ENCODE results near the gene FBXO8. TPM values are rescaled to one million over a fixed set of nuclear protein-coding genes. Genes with fewer than 3 reads are reported as not detected.

Gene FBXO8
- total RNA-seq, 1 experiment from 2014 or later = 16.7 TPM

GRCh38 chr4:174316546-174316945 lies 33.1 kb upstream of the FBXO8 start:
- H2AFZ ChIP-seq = no peak overlapping the region
- no peaks in the 10 kb centered on the region for H3K79me2 ChIP-seq (ENCODE audit: low read depth)
- H3K9me2 ChIP-seq (ENCODE audit: insufficient read depth) = no peaks in the 10 kb centered on the region
- no peaks in the 10 kb centered on the region for H4K20me1 ChIP-seq (ENCODE audit: insufficient read depth)
- no peak overlapping the region for H3K4me2 ChIP-seq
- no peaks in the 10 kb centered on the region for H3F3A ChIP-seq (ENCODE audit: insufficient read depth, low read depth)
- H3K4me3 ChIP-seq = no peak overlapping the region
- ChIA-PET CTCF (no interaction called here), POLR2A (ENCODE audit: unreplicated experiment) (no interaction called here)
- H3K27ac ChIP-seq = no peak overlapping the region
- BruUV-seq (replicated peaks) = no TSS peak
- no peaks in the 10 kb centered on the region for H3K27me3 ChIP-seq (ENCODE audit: insufficient read depth, low read depth)
- intact Hi-C loops (cut with micrococcal nuclease; ENCODE audit: unreplicated experiment) = loop anchor here (5.0 kb wide), 1 partner anchor 94 kb away; no protein-coding TSS in a partner anchor
- no peaks in the 10 kb centered on the region for H3K4me1 ChIP-seq (replicated peaks; ENCODE audit: insufficient read depth)
- no peaks in the 10 kb centered on the region for H3K9me3 ChIP-seq (ENCODE audit: insufficient read depth, low read depth)
- no peaks in the 10 kb centered on the region for H3K36me3 ChIP-seq (ENCODE audit: low read depth)
- no peak for DNase-seq
- TF ChIP-seq EZH2 (IDR thresholded peaks at IDR 0.05; ENCODE audit: low read depth) (no peak), CTCF (conservative IDR thresholded peaks at IDR 0.05) (no peak)

GRCh38 chr4:174314770-174315169 lies 31.3 kb upstream of the FBXO8 start:
- intact Hi-C loops (cut with micrococcal nuclease; ENCODE audit: unreplicated experiment) = loop anchor here (5.0 kb wide), 1 partner anchor 92 kb away; no protein-coding TSS in a partner anchor
- ChIA-PET CTCF (interaction anchor here (0.7 kb wide), 1 partner anchor 218 kb away, joined by 4 read pairs; no protein-coding TSS in a partner anchor), POLR2A (ENCODE audit: unreplicated experiment) (no interaction called here)

GRCh38 chr4:174314274-174314673 lies 30.8 kb upstream of the FBXO8 start:
- no peaks in the 10 kb centered on the region for H3F3A ChIP-seq (ENCODE audit: insufficient read depth, low read depth)
- no peak overlapping the region for H2AFZ ChIP-seq
- H3K9me3 ChIP-seq (ENCODE audit: insufficient read depth, low read depth) = no peaks in the 10 kb centered on the region
- TF ChIP-seq EZH2 (IDR thresholded peaks at IDR 0.05; ENCODE audit: low read depth) = no peak
- TF ChIP-seq CTCF (conservative IDR thresholded peaks at IDR 0.05) = no peak
- DNase-seq = no peak
- H3K4me2 ChIP-seq = no peak overlapping the region
- BruUV-seq (replicated peaks) = no TSS peak
- H3K4me3 ChIP-seq = no peak overlapping the region
- ChIA-PET POLR2A (ENCODE audit: unreplicated experiment) (no interaction called here), CTCF (no interaction called here)
- H3K36me3 ChIP-seq (ENCODE audit: low read depth) = no peaks in the 10 kb centered on the region
- H3K79me2 ChIP-seq (ENCODE audit: low read depth) = no peaks in the 10 kb centered on the region
- no peaks in the 10 kb centered on the region for H3K9me2 ChIP-seq (ENCODE audit: insufficient read depth)
- H3K4me1 ChIP-seq (replicated peaks; ENCODE audit: insufficient read depth) = no peaks in the 10 kb centered on the region
- intact Hi-C loops (cut with micrococcal nuclease; ENCODE audit: unreplicated experiment) = no loop called here
- H4K20me1 ChIP-seq (ENCODE audit: insufficient read depth) = no peaks in the 10 kb centered on the region
- H3K27ac ChIP-seq = no peak overlapping the region
- H3K27me3 ChIP-seq (ENCODE audit: insufficient read depth, low read depth) = no peaks in the 10 kb centered on the region

More at GRCh38 chr4:174314770-174315169, 31.3 kb upstream of the FBXO8 start:
- no peak overlapping the region for H3K4me2 ChIP-seq
- DNase-seq = no peak
- H4K20me1 ChIP-seq (ENCODE audit: insufficient read depth) = no peaks in the 10 kb centered on the region
- no peak overlapping the region for H3K27ac ChIP-seq
- no peaks in the 10 kb centered on the region for H3K36me3 ChIP-seq (ENCODE audit: low read depth)
- H3K9me2 ChIP-seq (ENCODE audit: insufficient read depth) = no peaks in the 10 kb centered on the region
- no peaks in the 10 kb centered on the region for H3K9me3 ChIP-seq (ENCODE audit: insufficient read depth, low read depth)
- TF ChIP-seq CTCF (conservative IDR thresholded peaks at IDR 0.05) = no peak
- TF ChIP-seq EZH2 (IDR thresholded peaks at IDR 0.05; ENCODE audit: low read depth) = no peak
- no peaks in the 10 kb centered on the region for H3K79me2 ChIP-seq (ENCODE audit: low read depth)
- no peaks in the 10 kb centered on the region for H3K27me3 ChIP-seq (ENCODE audit: insufficient read depth, low read depth)
- H3K4me1 ChIP-seq (replicated peaks; ENCODE audit: insufficient read depth) = no peaks in the 10 kb centered on the region
- BruUV-seq (replicated peaks) = no TSS peak
- no peaks in the 10 kb centered on the region for H3F3A ChIP-seq (ENCODE audit: insufficient read depth, low read depth)
- no peak overlapping the region for H2AFZ ChIP-seq
- H3K4me3 ChIP-seq = no peak overlapping the region
